ENCODE measurements around the gene SPATA31D4. TPM values are rescaled to one million over a fixed set of nuclear protein-coding genes. Genes with fewer than 3 reads are reported as not detected.

SPATA31D4 gene
- total and polyA plus RNA-seq, 12 donors: not detected

DNA sequence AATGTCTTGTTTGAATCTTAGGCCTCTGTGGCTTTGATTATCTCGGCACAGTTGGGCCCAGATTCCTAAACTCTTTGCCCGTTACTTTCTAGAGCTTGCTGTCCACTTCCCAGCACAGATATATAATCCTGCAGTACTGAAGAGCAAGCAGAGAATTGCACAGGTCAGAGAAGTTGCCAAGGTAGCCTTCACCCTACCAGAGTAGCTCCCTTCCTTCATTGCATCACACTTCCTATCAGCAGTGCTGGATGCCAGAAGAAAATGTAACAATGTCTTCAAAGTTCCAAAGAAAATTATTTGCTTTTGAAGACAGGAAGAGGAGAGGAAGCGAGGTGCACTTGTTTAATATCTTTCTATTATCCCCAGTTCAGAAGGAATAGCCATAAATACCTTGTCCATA lies 38.1 kb upstream of the SPATA31D4 start:
- intact Hi-C loops (cut with DNase I): no loop called here
- H3K9me3 ChIP-seq: no peaks in the 10 kb centered on the region
- no peaks in the 10 kb centered on the region for H3K36me3 ChIP-seq
- H3K4me3 ChIP-seq: no peak overlapping the region
- DNase-seq: no peak
- peaks cover 0 to 6% (median 0%) of the 10 kb centered on the region in 7 donors for H3K27me3 ChIP-seq
- no peaks in the 10 kb centered on the region for H3K4me1 ChIP-seq
- H3K27ac ChIP-seq: no peak overlapping the region
- no peak for ATAC-seq
- TF ChIP-seq, protein P1, sequence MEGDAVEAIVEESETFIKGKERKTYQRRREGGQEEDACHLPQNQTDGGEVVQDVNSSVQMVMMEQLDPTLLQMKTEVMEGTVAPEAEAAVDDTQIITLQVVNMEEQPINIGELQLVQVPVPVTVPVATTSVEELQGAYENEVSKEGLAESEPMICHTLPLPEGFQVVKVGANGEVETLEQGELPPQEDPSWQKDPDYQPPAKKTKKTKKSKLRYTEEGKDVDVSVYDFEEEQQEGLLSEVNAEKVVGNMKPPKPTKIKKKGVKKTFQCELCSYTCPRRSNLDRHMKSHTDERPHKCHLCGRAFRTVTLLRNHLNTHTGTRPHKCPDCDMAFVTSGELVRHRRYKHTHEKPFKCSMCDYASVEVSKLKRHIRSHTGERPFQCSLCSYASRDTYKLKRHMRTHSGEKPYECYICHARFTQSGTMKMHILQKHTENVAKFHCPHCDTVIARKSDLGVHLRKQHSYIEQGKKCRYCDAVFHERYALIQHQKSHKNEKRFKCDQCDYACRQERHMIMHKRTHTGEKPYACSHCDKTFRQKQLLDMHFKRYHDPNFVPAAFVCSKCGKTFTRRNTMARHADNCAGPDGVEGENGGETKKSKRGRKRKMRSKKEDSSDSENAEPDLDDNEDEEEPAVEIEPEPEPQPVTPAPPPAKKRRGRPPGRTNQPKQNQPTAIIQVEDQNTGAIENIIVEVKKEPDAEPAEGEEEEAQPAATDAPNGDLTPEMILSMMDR (IDR thresholded peaks at IDR 0.05): no peak
- 85 to 90% methylated on average over 3 of the region's 3 CpGs for WGBS, 2 donors

GRCh38 chr9:81892440-81892839 lies 35.8 kb upstream of the SPATA31D4 start:
- H3K4me3 ChIP-seq: no peak overlapping the region
- H3K4me1 ChIP-seq: no peaks in the 10 kb centered on the region
- no peaks in the 10 kb centered on the region for H3K36me3 ChIP-seq
- no peak overlapping the region for H3K27ac ChIP-seq
- DNase-seq (no peak), ATAC-seq (no peak)
- peaks cover 0 to 6% (median 0%) of the 10 kb centered on the region in 7 donors for H3K27me3 ChIP-seq
- 94 to 98% methylated on average over 1 of the region's 1 CpG for WGBS, 2 donors
- intact Hi-C loops (cut with DNase I): no loop called here
- TF ChIP-seq, protein P1 (IDR thresholded peaks at IDR 0.05): no peak
- H3K9me3 ChIP-seq: no peaks in the 10 kb centered on the region

DNA sequence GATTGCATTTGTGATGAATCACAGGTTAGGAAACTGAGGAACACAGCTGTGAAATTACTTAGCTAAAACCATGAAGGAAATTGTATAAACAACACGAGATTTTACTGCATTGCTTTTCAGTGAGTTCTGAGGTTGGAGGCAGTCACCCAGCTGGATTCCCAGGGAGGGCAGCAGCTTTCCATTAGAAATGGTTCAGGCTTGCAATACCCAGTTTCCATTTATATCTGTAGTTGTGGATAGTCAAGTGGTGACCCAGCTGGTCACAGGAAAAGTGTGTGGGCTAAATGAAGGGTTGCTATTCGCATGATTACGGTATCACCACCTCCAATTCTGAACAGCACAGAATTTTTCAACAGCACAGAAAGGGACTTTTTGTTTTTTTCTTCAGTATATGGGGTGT lies 34.3 kb upstream of the SPATA31D4 start:
- Histone ChIP-seq H3K36me3 (no peaks in the 10 kb centered on the region), H3K4me3 (no peak overlapping the region), H3K9me3 (no peaks in the 10 kb centered on the region), H3K27me3 (peaks cover 0 to 6% (median 0%) of the 10 kb centered on the region in 7 donors), H3K27ac (no peak overlapping the region), H3K4me1 (no peaks in the 10 kb centered on the region)
- intact Hi-C loops (cut with DNase I): no loop called here
- TF ChIP-seq, protein P1 (IDR thresholded peaks at IDR 0.05): no peak
- ATAC-seq (no peak), DNase-seq (no peak)
- 88 to 89% methylated on average over 3 of the region's 3 CpGs for WGBS, 2 donors

DNA sequence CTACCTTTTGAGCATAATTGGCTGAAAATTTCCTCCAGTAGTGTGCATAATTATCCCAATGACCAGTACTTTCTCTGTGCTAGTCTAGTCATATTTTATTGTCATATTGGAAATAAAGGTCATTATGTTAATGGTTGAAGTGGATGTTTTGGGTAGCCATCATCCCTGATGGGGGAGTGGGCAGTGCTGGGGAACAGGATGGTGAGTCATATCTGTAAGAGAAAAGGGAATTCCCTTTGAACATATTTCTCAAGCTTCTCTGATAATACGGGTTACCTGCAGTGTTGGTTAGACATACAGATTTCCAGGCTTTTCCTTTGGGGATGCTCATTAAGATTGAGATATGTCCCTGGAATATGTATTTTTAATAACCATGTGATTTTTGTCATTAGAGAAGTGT lies 33.3 kb upstream of the SPATA31D4 start:
- H3K36me3 ChIP-seq: no peaks in the 10 kb centered on the region
- ATAC-seq (no peak), DNase-seq (no peak)
- intact Hi-C loops (cut with DNase I): no loop called here
- peaks cover 0 to 6% (median 0%) of the 10 kb centered on the region in 7 donors for H3K27me3 ChIP-seq
- H3K4me1 ChIP-seq: no peaks in the 10 kb centered on the region
- no peak overlapping the region for H3K27ac ChIP-seq
- no peaks in the 10 kb centered on the region for H3K9me3 ChIP-seq
- no peak overlapping the region for H3K4me3 ChIP-seq
- TF ChIP-seq, protein P1 (IDR thresholded peaks at IDR 0.05): no peak
- WGBS, 2 donors: 74 to 80% methylated on average over 1 of the region's 1 CpG
